ENCODE results near the gene TNIK. TPM values are rescaled to one million over a fixed set of nuclear protein-coding genes. Genes with fewer than 3 reads are reported as not detected.

The TNIK gene
- total and polyA plus RNA-seq, 2 of the 13 experiments (the other 11 are each of a cell fraction or from before 2014, with no cell fraction given) = 0.15 to 0.22 TPM

DNA sequence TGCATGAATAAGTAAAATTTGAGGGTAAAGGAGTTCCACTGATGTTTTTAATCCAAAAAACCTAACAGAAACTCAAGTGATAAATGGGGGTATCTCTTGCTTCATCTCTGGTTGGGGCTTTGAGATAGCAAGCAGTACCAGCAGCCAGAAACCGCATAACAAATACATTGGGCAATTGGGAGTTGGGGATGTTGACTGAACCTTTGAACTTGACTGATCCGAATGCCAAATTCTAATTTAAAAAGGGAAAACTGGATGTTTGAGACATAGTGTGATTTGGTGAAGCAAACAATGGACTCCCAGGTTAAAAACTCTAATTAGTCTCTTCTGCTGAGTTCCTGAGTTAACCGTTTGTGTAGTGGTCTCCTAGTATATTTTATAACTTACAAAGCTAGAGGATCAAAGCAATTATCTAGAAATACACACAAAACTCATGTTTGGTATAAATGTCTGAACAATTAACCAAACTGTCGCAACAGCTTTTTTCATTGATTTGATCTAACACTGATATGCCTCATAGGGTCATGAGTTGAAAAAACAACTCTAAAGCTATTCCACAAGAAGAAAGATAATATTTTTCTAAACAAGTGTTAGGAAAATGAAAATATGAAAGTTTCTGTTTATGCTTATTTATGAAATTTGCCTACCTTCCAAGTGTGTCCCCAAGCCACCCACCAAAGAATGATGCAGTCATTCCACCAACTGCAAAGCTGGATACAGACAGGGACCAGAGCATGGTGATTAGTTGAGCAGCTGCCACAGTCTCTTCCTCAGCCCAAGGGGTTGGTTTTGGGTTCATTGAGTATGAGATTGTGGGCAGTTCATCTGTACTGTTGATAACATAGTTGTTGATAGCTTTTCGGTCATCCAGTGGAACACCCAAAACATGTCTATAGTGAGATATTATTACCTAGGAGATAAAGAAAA is 446.1 kb downstream of the TNIK start (continued):
- no peak for TF ChIP-seq RFX3 (CRISPR knock-in tag; IDR thresholded peaks at IDR 0.05)
- peak; percentile 94 for TF ChIP-seq SOX13 (IDR thresholded peaks at IDR 0.05)
- TF ChIP-seq SOX13 (CRISPR knock-in tag; conservative IDR thresholded peaks at IDR 0.05 in 1 of 2, IDR thresholded peaks at IDR 0.05 in 1 of 2) = peak in 1 of 2 experiments; percentile 95; a peak in 2 of 4 replicates
- TF ChIP-seq ZNF274 (CRISPR knock-in tag; IDR thresholded peaks at IDR 0.05) = no peak
- TF ChIP-seq, protein P1, sequence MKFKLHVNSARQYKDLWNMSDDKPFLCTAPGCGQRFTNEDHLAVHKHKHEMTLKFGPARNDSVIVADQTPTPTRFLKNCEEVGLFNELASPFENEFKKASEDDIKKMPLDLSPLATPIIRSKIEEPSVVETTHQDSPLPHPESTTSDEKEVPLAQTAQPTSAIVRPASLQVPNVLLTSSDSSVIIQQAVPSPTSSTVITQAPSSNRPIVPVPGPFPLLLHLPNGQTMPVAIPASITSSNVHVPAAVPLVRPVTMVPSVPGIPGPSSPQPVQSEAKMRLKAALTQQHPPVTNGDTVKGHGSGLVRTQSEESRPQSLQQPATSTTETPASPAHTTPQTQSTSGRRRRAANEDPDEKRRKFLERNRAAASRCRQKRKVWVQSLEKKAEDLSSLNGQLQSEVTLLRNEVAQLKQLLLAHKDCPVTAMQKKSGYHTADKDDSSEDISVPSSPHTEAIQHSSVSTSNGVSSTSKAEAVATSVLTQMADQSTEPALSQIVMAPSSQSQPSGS (CRISPR knock-in tag; IDR thresholded peaks at IDR 0.05) = peak; percentile 85; the same call in 1 of the 2 replicates
- TF ChIP-seq, protein P2, sequence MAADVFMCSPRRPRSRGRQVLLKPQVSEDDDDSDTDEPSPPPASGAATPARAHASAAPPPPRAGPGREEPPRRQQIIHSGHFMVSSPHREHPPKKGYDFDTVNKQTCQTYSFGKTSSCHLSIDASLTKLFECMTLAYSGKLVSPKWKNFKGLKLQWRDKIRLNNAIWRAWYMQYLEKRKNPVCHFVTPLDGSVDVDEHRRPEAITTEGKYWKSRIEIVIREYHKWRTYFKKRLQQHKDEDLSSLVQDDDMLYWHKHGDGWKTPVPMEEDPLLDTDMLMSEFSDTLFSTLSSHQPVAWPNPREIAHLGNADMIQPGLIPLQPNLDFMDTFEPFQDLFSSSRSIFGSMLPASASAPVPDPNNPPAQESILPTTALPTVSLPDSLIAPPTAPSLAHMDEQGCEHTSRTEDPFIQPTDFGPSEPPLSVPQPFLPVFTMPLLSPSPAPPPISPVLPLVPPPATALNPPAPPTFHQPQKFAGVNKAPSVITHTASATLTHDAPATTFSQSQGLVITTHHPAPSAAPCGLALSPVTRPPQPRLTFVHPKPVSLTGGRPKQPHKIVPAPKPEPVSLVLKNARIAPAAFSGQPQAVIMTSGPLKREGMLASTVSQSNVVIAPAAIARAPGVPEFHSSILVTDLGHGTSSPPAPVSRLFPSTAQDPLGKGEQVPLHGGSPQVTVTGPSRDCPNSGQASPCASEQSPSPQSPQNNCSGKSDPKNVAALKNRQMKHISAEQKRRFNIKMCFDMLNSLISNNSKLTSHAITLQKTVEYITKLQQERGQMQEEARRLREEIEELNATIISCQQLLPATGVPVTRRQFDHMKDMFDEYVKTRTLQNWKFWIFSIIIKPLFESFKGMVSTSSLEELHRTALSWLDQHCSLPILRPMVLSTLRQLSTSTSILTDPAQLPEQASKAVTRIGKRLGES (CRISPR knock-in tag; IDR thresholded peaks at IDR 0.05; ENCODE audit: borderline replicate concordance) = no peak
- no peak for TF ChIP-seq ZNF180 (CRISPR knock-in tag; IDR thresholded peaks at IDR 0.05; ENCODE audit: borderline replicate concordance, low read depth)
- peak; percentile 74; the same call in 1 of the 2 replicates for TF ChIP-seq ATF1 (CRISPR knock-in tag; IDR thresholded peaks at IDR 0.05)
- 0 out of 2 replicates have a peak, but pooled peaks have one; percentile 47 for TF ChIP-seq ZNF766 (CRISPR knock-in tag; IDR thresholded peaks at IDR 0.05; ENCODE audit: borderline replicate concordance)
- no peak for TF ChIP-seq KDM2A (CRISPR knock-in tag; IDR thresholded peaks at IDR 0.05; ENCODE audit: borderline replicate concordance, low read depth)
- TF ChIP-seq ZNF549 (CRISPR knock-in tag; IDR thresholded peaks at IDR 0.05) = no peak
- TF ChIP-seq, protein P3, sequence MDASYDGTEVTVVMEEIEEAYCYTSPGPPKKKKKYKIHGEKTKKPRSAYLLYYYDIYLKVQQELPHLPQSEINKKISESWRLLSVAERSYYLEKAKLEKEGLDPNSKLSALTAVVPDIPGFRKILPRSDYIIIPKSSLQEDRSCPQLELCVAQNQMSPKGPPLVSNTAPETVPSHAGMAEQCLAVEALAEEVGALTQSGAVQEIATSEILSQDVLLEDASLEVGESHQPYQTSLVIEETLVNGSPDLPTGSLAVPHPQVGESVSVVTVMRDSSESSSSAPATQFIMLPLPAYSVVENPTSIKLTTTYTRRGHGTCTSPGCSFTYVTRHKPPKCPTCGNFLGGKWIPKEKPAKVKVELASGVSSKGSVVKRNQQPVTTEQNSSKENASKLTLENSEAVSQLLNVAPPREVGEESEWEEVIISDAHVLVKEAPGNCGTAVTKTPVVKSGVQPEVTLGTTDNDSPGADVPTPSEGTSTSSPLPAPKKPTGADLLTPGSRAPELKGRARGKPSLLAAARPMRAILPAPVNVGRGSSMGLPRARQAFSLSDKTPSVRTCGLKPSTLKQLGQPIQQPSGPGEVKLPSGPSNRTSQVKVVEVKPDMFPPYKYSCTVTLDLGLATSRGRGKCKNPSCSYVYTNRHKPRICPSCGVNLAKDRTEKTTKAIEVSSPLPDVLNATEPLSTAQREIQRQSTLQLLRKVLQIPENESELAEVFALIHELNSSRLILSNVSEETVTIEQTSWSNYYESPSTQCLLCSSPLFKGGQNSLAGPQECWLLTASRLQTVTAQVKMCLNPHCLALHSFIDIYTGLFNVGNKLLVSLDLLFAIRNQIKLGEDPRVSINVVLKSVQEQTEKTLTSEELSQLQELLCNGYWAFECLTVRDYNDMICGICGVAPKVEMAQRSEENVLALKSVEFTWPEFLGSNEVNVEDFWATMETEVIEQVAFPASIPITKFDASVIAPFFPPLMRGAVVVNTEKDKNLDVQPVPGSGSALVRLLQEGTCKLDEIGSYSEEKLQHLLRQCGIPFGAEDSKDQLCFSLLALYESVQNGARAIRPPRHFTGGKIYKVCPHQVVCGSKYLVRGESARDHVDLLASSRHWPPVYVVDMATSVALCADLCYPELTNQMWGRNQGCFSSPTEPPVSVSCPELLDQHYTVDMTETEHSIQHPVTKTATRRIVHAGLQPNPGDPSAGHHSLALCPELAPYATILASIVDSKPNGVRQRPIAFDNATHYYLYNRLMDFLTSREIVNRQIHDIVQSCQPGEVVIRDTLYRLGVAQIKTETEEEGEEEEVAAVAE (CRISPR knock-in tag; IDR thresholded peaks at IDR 0.05; ENCODE audit: borderline replicate concordance) = peak; percentile 61; the same call in 1 of the 2 replicates
- no peak for TF ChIP-seq FIP1L1 (IDR thresholded peaks at IDR 0.05; ENCODE audit: borderline replicate concordance, insufficient read depth, low read depth, low read length)
- TF ChIP-seq ZNF564 (CRISPR knock-in tag; IDR thresholded peaks at IDR 0.05) = peak; percentile 61; the same call in 1 of the 2 replicates
- TF ChIP-seq GABPA (IDR thresholded peaks at IDR 0.05; ENCODE audit: low read depth, low read length) = no peak
- TF ChIP-seq GABPA (CRISPR knock-in tag; IDR thresholded peaks at IDR 0.05; ENCODE audit: low read depth) = no peak; the same call in 1 of the 2 replicates
- TF ChIP-seq PHF5A (CRISPR knock-in tag; IDR thresholded peaks at IDR 0.05; ENCODE audit: low read depth, unreplicated experiment) = no peak
- no peak for TF ChIP-seq HNRNPUL1 (IDR thresholded peaks at IDR 0.05; ENCODE audit: low read depth, low read length)
- TF ChIP-seq SNAPC2 (CRISPR knock-in tag; IDR thresholded peaks at IDR 0.05) = no peak
- TF ChIP-seq NRL (CRISPR knock-in tag; IDR thresholded peaks at IDR 0.05; ENCODE audit: borderline replicate concordance) = no peak
- no peak for TF ChIP-seq CENPX (CRISPR knock-in tag; IDR thresholded peaks at IDR 0.05)

All from HepG2 (cell line).